K562 (cell line): ENCODE measurements around the gene UBXN10. TPM values are rescaled to one million over a fixed set of nuclear protein-coding genes. Genes with fewer than 3 reads are reported as not detected.
A peak's percentile ranks its signal among the peaks of the same experiment; 100 is the strongest.

Experiments
- ATAC-seq: fragments of 200-7000 bp; cut with Tn5 transposase; 3 replicates; pipeline ENCODE4 v1.9.1; 2020; ENCODE audit warnings: moderate library complexity
- BruUV-seq: library from RNA; stranded (reverse); fragments of 400-500 nt; replicated peaks from 2 replicates; lab custom pipeline; 2021; lab: Mats Ljungman, UMichigan
- CTCF ChIA-PET: fragments of 300-600 bp; formaldehyde crosslinking; extraction: SDS; loops from one replicate; lab custom pipeline; 2021; ENCODE audit warnings: low intra/inter-chr PET ratio; lab: Yijun Ruan, JAX
- POLR2A ChIA-PET: fragments of 300-600, 350-650 bp; sonication (Branson Sonifier 250); formaldehyde crosslinking; extraction: SDS; loops from one replicate; lab custom pipeline; 2021; ENCODE audit warnings: antibody characterized with exemption, inconsistent platforms; lab: Yijun Ruan, JAX
- DNase-seq, 4 experiments: peaks; one replicate each; pipeline versions ENCODE4 v3.0.0 to v3.0.0-alpha.2; 2011 to 2018; ENCODE audit warnings: low spot score in 3 of 4, mixed read lengths in 3 of 4; ENCODE audit errors: extremely low read depth in 1 of 4
- FAIRE-seq: peaks from 2 replicates; lab custom pipeline; 2011; peaks lifted over from hg19 to GRCh38; lab: Jason Lieb, UNC
- H2AFZ ChIP-seq: 2 replicates; pipeline ENCODE4 v1.6.0; 2011; ENCODE audit warnings: low read depth, low read length, control low read depth, inconsistent platforms
- H3K27ac ChIP-seq: fragments of 200-600 bp; 3 replicates; pipeline ENCODE4 v1.8.0; 2011; ENCODE audit warnings: low read depth, mild to moderate bottlenecking, control low read depth, inconsistent platforms, low read length, moderate library complexity, mixed read lengths; ENCODE audit errors: extremely low read depth
- H3K27me3 ChIP-seq, 2 experiments: fragments of 300-600 bp in 1 of 2; 2 replicates in 1 of 2; 3 replicates in 1 of 2; pipeline versions ENCODE4 v1.6.0 to v1.8.0; 2011; ENCODE audit warnings: inconsistent platforms in 2 of 2, low read length in 2 of 2, mild to moderate bottlenecking in 1 of 2, mixed read lengths in 1 of 2, moderate library complexity in 1 of 2; ENCODE audit not compliant: control insufficient read depth in 2 of 2, insufficient read depth in 2 of 2
- H3K36me3 ChIP-seq: fragments of 300-600 bp; 3 replicates; pipeline ENCODE4 v1.8.0; 2011; ENCODE audit warnings: mild to moderate bottlenecking, low read length, inconsistent platforms; ENCODE audit not compliant: control insufficient read depth, insufficient read depth
- H3K4me1 ChIP-seq, 2 experiments: fragments of 200-600 bp in 1 of 2; replicated peaks in 1 of 2; 2 replicates in 1 of 2; 3 replicates in 1 of 2; pipeline versions ENCODE4 v1.5.1 to v1.8.0; 2011; ENCODE audit warnings: inconsistent platforms in 2 of 2, low read length in 2 of 2, mild to moderate bottlenecking in 1 of 2, mixed read lengths in 1 of 2, moderate library complexity in 1 of 2; ENCODE audit not compliant: control insufficient read depth in 2 of 2, insufficient read depth in 2 of 2
- H3K4me2 ChIP-seq: 2 replicates; pipeline ENCODE4 v1.6.1; 2011; ENCODE audit warnings: low read length, control low read depth, inconsistent platforms, mixed read lengths; ENCODE audit not compliant: insufficient read depth
- H3K4me3 ChIP-seq: fragments of 200-600 bp; sonication (generic), shearing (Covaris generic); 2 replicates; pipeline ENCODE4 v1.5.1; 2016; ENCODE audit warnings: control low read depth, inconsistent platforms
- H3K79me2 ChIP-seq: fragments of 200-600 bp; 3 replicates; pipeline ENCODE4 v1.8.0; 2011; ENCODE audit warnings: low read length, inconsistent platforms; ENCODE audit not compliant: control insufficient read depth, insufficient read depth
- H3K9ac ChIP-seq, 2 experiments: 2 replicates each; pipeline versions ENCODE4 v1.6.0 to v1.6.1; 2011; ENCODE audit warnings: low read depth in 2 of 2, low read length in 2 of 2, control low read depth in 1 of 2, inconsistent platforms in 1 of 2, mild to moderate bottlenecking in 1 of 2, mixed read lengths in 1 of 2; ENCODE audit not compliant: insufficient read depth in 1 of 2
- H3K9me1 ChIP-seq: one replicate; pipeline ENCODE4 v1.6.0; 2011; ENCODE audit warnings: inconsistent platforms, mild to moderate bottlenecking, low read length, moderate library complexity; ENCODE audit not compliant: control insufficient read depth, insufficient read depth
- H3K9me3 ChIP-seq: replicated peaks from 2 replicates; pipeline ENCODE4 v1.5.1; 2011; ENCODE audit warnings: low read depth, low read length, inconsistent platforms; ENCODE audit not compliant: control insufficient read depth, insufficient read depth
- H4K20me1 ChIP-seq: replicated peaks from 2 replicates; pipeline ENCODE4 v1.6.1; 2011; ENCODE audit warnings: low read length, inconsistent platforms, mixed read lengths; ENCODE audit not compliant: control insufficient read depth, insufficient read depth
- ARHGAP35 ChIP-seq: fragments of 450-650 bp; IDR thresholded peaks from 2 replicates; pipeline ENCODE4 v1.6.1; 2018; ENCODE audit not compliant: partially characterized antibody
- FOXJ3 ChIP-seq: sonication (generic); formaldehyde crosslinking; IDR thresholded peaks from 2 replicates; pipeline ENCODE4 v1.4.0; 2020; ENCODE audit warnings: mild to moderate bottlenecking, missing genetic modification reagents
- GTF3C2 ChIP-seq: IDR thresholded peaks from 3 replicates; pipeline ENCODE4 v1.6.1; 2011; ENCODE audit warnings: borderline replicate concordance, mild to moderate bottlenecking, moderate library complexity; ENCODE audit not compliant: insufficient read length; ENCODE audit errors: extremely low read depth
- HIVEP1 ChIP-seq: fragments of 250-450 bp; sonication (Bioruptor Pico); IDR thresholded peaks from 2 replicates; pipeline ENCODE4 v1.4.0; 2020; ENCODE audit warnings: mild to moderate bottlenecking
- HLTF ChIP-seq: fragments of 450-650 bp; IDR thresholded peaks from 2 replicates; pipeline ENCODE4 v1.6.1; 2016
- HNRNPH1 ChIP-seq: fragments of 200-400 bp; formaldehyde crosslinking; optimal IDR thresholded peaks from 2 replicates; pipeline ENCODE3; 2017; ENCODE audit warnings: low read depth, mild to moderate bottlenecking, low read length, moderate library complexity
- LCOR ChIP-seq: sonication (generic); formaldehyde crosslinking; IDR thresholded peaks from 2 replicates; pipeline ENCODE4 v1.8.0; 2022; ENCODE audit warnings: mild to moderate bottlenecking, missing genetic modification reagents
- NKRF ChIP-seq: fragments of 450-650 bp; IDR thresholded peaks from 2 replicates; pipeline ENCODE4 v1.6.1; 2016; ENCODE audit warnings: borderline replicate concordance
- NR3C1 ChIP-seq: sonication (generic); formaldehyde crosslinking; IDR thresholded peaks from 2 replicates; pipeline ENCODE4 v1.8.1; 2022; ENCODE audit warnings: missing genetic modification reagents
- PHB ChIP-seq: fragments of 250-450 bp; sonication (Bioruptor Pico); IDR thresholded peaks from 2 replicates; pipeline ENCODE4 v1.5.0; 2021
- POLR2A ChIP-seq: fragments of 450-650 bp; conservative IDR thresholded peaks from 2 replicates; pipeline ENCODE4 v1.6.1; 2016
- PRPF4 ChIP-seq: fragments of 200-400 bp; formaldehyde crosslinking; IDR thresholded peaks from one replicate; pipeline ENCODE4 v1.6.1; 2017; ENCODE audit warnings: low read length, low read depth, mild to moderate bottlenecking; ENCODE audit not compliant: insufficient read depth, poor library complexity, severe bottlenecking
- RBM22 ChIP-seq: fragments of 200-400 bp; formaldehyde crosslinking; IDR thresholded peaks from 2 replicates; pipeline ENCODE4 v1.6.1; 2018; ENCODE audit warnings: low read length, low read depth; ENCODE audit not compliant: poor library complexity, severe bottlenecking
- SMAD3 ChIP-seq: fragments of 450-650 bp; formaldehyde crosslinking; conservative IDR thresholded peaks from 2 replicates; pipeline ENCODE4 v1.4.0; 2020; ENCODE audit warnings: mild to moderate bottlenecking
- ZNF395 ChIP-seq: fragments of 200-800 bp; sonication (Bioruptor generic); IDR thresholded peaks from 2 replicates; pipeline ENCODE4 v1.6.1; 2017; ENCODE audit warnings: missing genetic modification characterization, missing compliant biosample characterization
- WGBS: fragments of 100-300 bp; shearing (Covaris generic); methylation state at CpG from one replicate; pipeline ENCODE4 v1.1.6; 2016; ENCODE audit warnings: low coverage, mixed read lengths; ENCODE audit not compliant: insufficient coverage; ENCODE audit errors: missing lambda C conversion rate; 5-methylcytosine and 5-hydroxymethylcytosine counted together
- in situ Hi-C: fragments of 300-500 bp; cut with MboI; formaldehyde crosslinking; loops from 4 replicates; pipeline ENCODE4 v1.15.0; 2018; ENCODE audit warnings: inconsistent platforms, mixed read lengths
- intact Hi-C: fragments of 100-400 bp; cut with micrococcal nuclease; formaldehyde crosslinking; loops from 2 replicates; pipeline ENCODE4 v1.14.2; 2022
- polyA plus RNA-seq, 8 experiments: library from polyadenylated mRNA; depleted of rRNA in 4 of 8; stranded (reverse) in 5 of 8; unstranded in 3 of 8; fragments of >200 nt; fragmentation: Nextera tagmentation in 2 of 8; fragmentation: Illumina TruSeq in 1 of 8; extraction: Ambion mirVana in 2 of 8; extraction: Trizol in 1 of 8; gene quantifications; 2 replicates each; pipeline versions ENCODE4 v1.2.1 to v1.2.3, GENCODE V29; 2011 to 2014; ENCODE audit warnings: inconsistent platforms in 1 of 8, missing spikeins in 1 of 8
- total RNA-seq, 7 experiments: library from RNA; depleted of rRNA in 6 of 7; stranded (reverse); fragments of >200 nt in 6 of 7; fragmentation: Illumina TruSeq in 2 of 7; extraction: Trizol in 2 of 7; gene quantifications; 2 replicates each; pipeline versions ENCODE4 v1.2.1 to v1.2.3, GENCODE V29; 2011 to 2021; ENCODE audit warnings: low replicate concordance in 1 of 7

The UBXN10 gene
- total and polyA plus RNA-seq, 9 of the 15 experiments (the other 6 are each of a cell fraction or from before 2014, with no cell fraction given) = 10.7 to 17.7 (median 13.6) TPM

GRCh38 chr1:20179371-20180128, 6.3 kb upstream of the UBXN10 start:
- POLR2A ChIA-PET = interaction anchor here (0.8 to 2.1 kb wide), 5 partner anchors 8 to 16 kb away, joined by 3 to 15 read pairs (median 3); no protein-coding TSS in a partner anchor
- no peaks in the 10 kb centered on the region for H3K79me2 ChIP-seq
- intact Hi-C loops = no loop called here
- DNase-seq (no peak), FAIRE-seq (peak; percentile 64), ATAC-seq (no peak)
- in situ Hi-C loops = no loop called here
- no peaks in the 10 kb centered on the region for H4K20me1 ChIP-seq
- H3K27me3 ChIP-seq = no peaks in the 10 kb centered on the region
- CTCF ChIA-PET = no interaction called here
- no peak overlapping the region for H3K27ac ChIP-seq
- no peak overlapping the region for H3K4me2 ChIP-seq
- H3K4me3 ChIP-seq = no peak overlapping the region
- no peaks in the 10 kb centered on the region for H3K9me1 ChIP-seq
- 64% methylated on average over 2 of the region's 2 CpGs for WGBS
- peaks cover 22 to 28% of the 10 kb centered on the region in 2 experiments for H3K4me1 ChIP-seq
- H3K9ac ChIP-seq = no peak overlapping the region
- H3K36me3 ChIP-seq = no peaks in the 10 kb centered on the region
- peaks cover 7% of the 10 kb centered on the region for H3K9me3 ChIP-seq
- BruUV-seq = no TSS peak
- H2AFZ ChIP-seq = no peak overlapping the region
- TF ChIP-seq NKRF = no peak; the same call in 1 of the 2 replicates
- TF ChIP-seq POLR2A = no peak
- no peak for TF ChIP-seq LCOR (CRISPR knock-in tag)
- no peak for TF ChIP-seq FOXJ3 (CRISPR knock-in tag)
- TF ChIP-seq NR3C1 (CRISPR knock-in tag) = no peak
- TF ChIP-seq PRPF4 = no peak
- TF ChIP-seq HLTF = 0 out of 2 replicates have a peak, but pooled peaks have one; percentile 67
- TF ChIP-seq PHB (CRISPR knock-in tag) = no peak
- no peak for TF ChIP-seq SMAD3 (CRISPR knock-in tag)
- no peak for TF ChIP-seq GTF3C2
- TF ChIP-seq RBM22 = no peak
- no peak for TF ChIP-seq HIVEP1 (CRISPR knock-in tag)
- TF ChIP-seq ARHGAP35 = peak; percentile 4
- no peak for TF ChIP-seq ZNF395
- no peak for TF ChIP-seq HNRNPH1
